Kidney tubule cell (primary cell): ENCODE data around the gene CFAP45.

Source experiments
- DNase-seq: peaks from one replicate; pipeline ENCODE4 v3.0.0-alpha.2; 2018; ENCODE audit warnings: low spot score

Gene CFAP45

GRCh38 chr1:159936273-159936904, 36.4 kb upstream of the CFAP45 start:
- peak; percentile 59 for DNase-seq

GRCh38 chr1:159935719-159936272, 35.8 kb upstream of the CFAP45 start:
- DNase-seq, result no peak

- DNase-seq, result no peak
Measured at GRCh38 chr1:159935305-159935704, 35.3 kb upstream of the CFAP45 start.

- no peak for DNase-seq
Measured at GRCh38 chr1:159934136-159935039, 34.4 kb upstream of the CFAP45 start.

GRCh38 chr1:159933347-159933746, 33.4 kb upstream of the CFAP45 start:
- DNase-seq, result no peak

GRCh38 chr1:159932296-159933285, 32.6 kb upstream of the CFAP45 start:
- peak; percentile 73 for DNase-seq

GRCh38 chr1:159931795-159932173, 31.8 kb upstream of the CFAP45 start:
- DNase-seq, result no peak

- DNase-seq, result no peak
Measured at GRCh38 chr1:159931101-159931794, 31.3 kb upstream of the CFAP45 start.

GRCh38 chr1:159930634-159931033, 30.7 kb upstream of the CFAP45 start:
- DNase-seq, result no peak

- DNase-seq, result no peak
Measured at GRCh38 chr1:159930216-159930615, 30.3 kb upstream of the CFAP45 start.

GRCh38 chr1:159929155-159930051, 29.4 kb upstream of the CFAP45 start:
- DNase-seq, result no peak

GRCh38 chr1:159928491-159929050, 28.6 kb upstream of the CFAP45 start:
- no peak for DNase-seq

GRCh38 chr1:159927849-159928431, 28.0 kb upstream of the CFAP45 start:
- DNase-seq, result no peak

GRCh38 chr1:159927211-159927848, 27.4 kb upstream of the CFAP45 start:
- DNase-seq, result no peak

GRCh38 chr1:159925719-159926078, 25.7 kb upstream of the CFAP45 start:
- DNase-seq, result peak; percentile 79

- DNase-seq, result peak; percentile 95
Measured at GRCh38 chr1:159924791-159925718, 25.1 kb upstream of the CFAP45 start, which contains the start of gene TAGLN2. TAGLN2 (minus strand) TSS chr1:159925507; CDS start chr1:159920509, 4,998 bp downstream.

GRCh38 chr1:159924025-159924790, 24.2 kb upstream of the CFAP45 start:
- peak; percentile 95 for DNase-seq
